ENCODE data around the gene FIGN. TPM values are rescaled to one million over a fixed set of nuclear protein-coding genes. Genes with fewer than 3 reads are reported as not detected.

FIGN gene
- total and polyA plus RNA-seq, 2 of the 4 experiments (the other 2 are of a cell fraction), result 0.77 to 0.90 TPM

DNA sequence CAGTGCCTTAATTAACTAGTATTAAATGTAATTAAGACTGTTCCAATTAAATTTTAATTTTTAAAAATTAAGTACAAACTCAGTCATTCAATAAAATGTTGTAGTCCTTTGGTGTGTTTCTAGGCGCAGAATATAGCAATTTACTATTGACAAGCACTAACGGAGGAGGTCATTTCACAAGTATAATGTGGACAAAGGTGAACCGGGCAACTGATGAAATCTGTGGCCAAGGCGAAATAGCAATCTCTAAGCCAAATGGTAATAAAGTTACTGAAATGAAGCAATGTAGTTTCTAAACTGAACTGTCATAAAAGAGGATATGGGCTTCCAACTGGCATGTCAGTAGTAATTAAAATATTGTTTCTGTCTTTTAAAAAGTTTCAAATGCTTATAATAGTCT lies 27.5 kb downstream of the FIGN start:
- no TSS peak for BruUV-seq (replicated peaks)
- H3K56ac ChIP-seq (ENCODE audit: extremely low read depth, insufficient read depth, low read length), result no peak overlapping the region
- H4K8ac ChIP-seq (ENCODE audit: low read depth in 2 of 2, low read length in 2 of 2), result no peak overlapping the region
- no peak overlapping the region for H2BK20ac ChIP-seq (ENCODE audit: low read depth, low read length)
- H3K4ac ChIP-seq (ENCODE audit: low read depth, low read length), result no peak overlapping the region
- H3K4me2 ChIP-seq (ENCODE audit: low read depth, low read length), result no peak overlapping the region
- no peaks in the 10 kb centered on the region for H4K20me1 ChIP-seq (ENCODE audit: insufficient read depth, low read length)
- H3K9me3 ChIP-seq (ENCODE audit: control insufficient read depth, insufficient read depth, low read length), result no peaks in the 10 kb centered on the region
- dilution Hi-C loops (cut with HindIII; ENCODE audit: low sequenced_read_pairs, unreplicated experiment), result no loop called here
- intact Hi-C loops (cut with micrococcal nuclease), result no loop called here
- H3K18ac ChIP-seq (ENCODE audit: low read depth, low read length), result no peak overlapping the region
- ChIA-PET POLR2A (ENCODE audit: unreplicated experiment) (no interaction called here), CTCF (no interaction called here)
- TF ChIP-seq, protein P1, sequence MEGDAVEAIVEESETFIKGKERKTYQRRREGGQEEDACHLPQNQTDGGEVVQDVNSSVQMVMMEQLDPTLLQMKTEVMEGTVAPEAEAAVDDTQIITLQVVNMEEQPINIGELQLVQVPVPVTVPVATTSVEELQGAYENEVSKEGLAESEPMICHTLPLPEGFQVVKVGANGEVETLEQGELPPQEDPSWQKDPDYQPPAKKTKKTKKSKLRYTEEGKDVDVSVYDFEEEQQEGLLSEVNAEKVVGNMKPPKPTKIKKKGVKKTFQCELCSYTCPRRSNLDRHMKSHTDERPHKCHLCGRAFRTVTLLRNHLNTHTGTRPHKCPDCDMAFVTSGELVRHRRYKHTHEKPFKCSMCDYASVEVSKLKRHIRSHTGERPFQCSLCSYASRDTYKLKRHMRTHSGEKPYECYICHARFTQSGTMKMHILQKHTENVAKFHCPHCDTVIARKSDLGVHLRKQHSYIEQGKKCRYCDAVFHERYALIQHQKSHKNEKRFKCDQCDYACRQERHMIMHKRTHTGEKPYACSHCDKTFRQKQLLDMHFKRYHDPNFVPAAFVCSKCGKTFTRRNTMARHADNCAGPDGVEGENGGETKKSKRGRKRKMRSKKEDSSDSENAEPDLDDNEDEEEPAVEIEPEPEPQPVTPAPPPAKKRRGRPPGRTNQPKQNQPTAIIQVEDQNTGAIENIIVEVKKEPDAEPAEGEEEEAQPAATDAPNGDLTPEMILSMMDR (conservative IDR thresholded peaks at IDR 0.05; ENCODE audit: low read depth, low read length), result no peak
- TF ChIP-seq MAZ (IDR thresholded peaks at IDR 0.05; ENCODE audit: borderline replicate concordance, low read depth, low read length), result no peak
- TF ChIP-seq FOS (IDR thresholded peaks at IDR 0.05; ENCODE audit: low read depth, low read length), result no peak
- no peak for TF ChIP-seq NFE2L2 (IDR thresholded peaks at IDR 0.05; ENCODE audit: low read depth, low read length)
- TF ChIP-seq RCOR1 (IDR thresholded peaks at IDR 0.05; ENCODE audit: insufficient replicate concordance, low read length), result no peak
- TF ChIP-seq MAFK (IDR thresholded peaks at IDR 0.05; ENCODE audit: low read depth, low read length), result no peak
- no peak overlapping the region for H4K5ac ChIP-seq (ENCODE audit: low read depth, low read length)
- peaks cover 0 to 4% of the 10 kb centered on the region in 2 experiments; a peak in 2 of 4 replicates for H3K79me1 ChIP-seq (ENCODE audit: low read depth in 1 of 2, low read length in 2 of 2)
- no peak overlapping the region for H3K27ac ChIP-seq (ENCODE audit: insufficient read depth, low read length)
- no peaks in the 10 kb centered on the region for H3K9me1 ChIP-seq (ENCODE audit: insufficient read depth, low read length)
- WGBS, 2 experiments (ENCODE audit: extremely low coverage in 2 of 2, insufficient read length in 1 of 2), result 100% methylated on average over 1 of the region's 4 CpGs; no CpG with 5 or more reads in 1 of the 2 experiments
- H3K36me3 ChIP-seq (ENCODE audit: control insufficient read depth, insufficient read depth, low read length), result no peaks in the 10 kb centered on the region
- no peak overlapping the region for H2AFZ ChIP-seq (replicated peaks; ENCODE audit: low read length, poor library complexity)
- no peaks in the 10 kb centered on the region for H3K4me1 ChIP-seq (ENCODE audit: control insufficient read depth, insufficient read depth, low read length)
- H4K91ac ChIP-seq (ENCODE audit: insufficient read depth, low read depth, low read length), result no peak overlapping the region
- no peak for ATAC-seq (ENCODE audit: low read depth)
- H3K23ac ChIP-seq (ENCODE audit: low read depth, low read length), result no peak overlapping the region
- in situ Hi-C loops (cut with MboI; ENCODE audit: low sequenced_read_pairs), result no loop called here
- H3K9ac ChIP-seq (ENCODE audit: low read depth, low read length), result no peak overlapping the region
- H2AK5ac ChIP-seq (ENCODE audit: low read depth, low read length), result no peak overlapping the region
- H2BK15ac ChIP-seq (ENCODE audit: low read depth, low read length), result no peak overlapping the region
- no peak overlapping the region for H2BK120ac ChIP-seq (ENCODE audit: low read depth, low read length)
- no peaks in the 10 kb centered on the region for H3K27me3 ChIP-seq (ENCODE audit: control insufficient read depth, insufficient read depth, low read length)
- no peak for DNase-seq
- H3K4me3 ChIP-seq (ENCODE audit: insufficient read depth, low read depth, low read length), result no peak overlapping the region
- no peak overlapping the region for H2BK5ac ChIP-seq (ENCODE audit: low read depth, low read length, poor library complexity, severe bottlenecking)
- H2AK9ac ChIP-seq (replicated peaks; ENCODE audit: low read depth, low read length, poor library complexity), result no peak overlapping the region
- no peak overlapping the region for H3K14ac ChIP-seq (replicated peaks; ENCODE audit: low read depth, low read length)

All from IMR-90 (cell line).